ENCODE results near the gene MUC13. TPM values are rescaled to one million over a fixed set of nuclear protein-coding genes. Genes with fewer than 3 reads are reported as not detected.
A peak's percentile ranks its signal among the peaks of the same experiment; 100 is the strongest.

Gene MUC13
- total RNA-seq, 2 donors from 2014 or later, result 0.49 TPM; not detected in 1

GRCh38 chr3:124878561-124879336 lies 55.8 kb downstream of the MUC13 start:
- peaks cover 69 to 96% of the 10 kb centered on the region in 2 donors for H3K4me1 ChIP-seq (ENCODE audit: control insufficient read depth in 1 of 2, low read depth in 2 of 2)
- ATAC-seq (ENCODE audit: insufficient number of reproducible peaks, low FRiP score, low read depth), result peak; percentile 83

DNA sequence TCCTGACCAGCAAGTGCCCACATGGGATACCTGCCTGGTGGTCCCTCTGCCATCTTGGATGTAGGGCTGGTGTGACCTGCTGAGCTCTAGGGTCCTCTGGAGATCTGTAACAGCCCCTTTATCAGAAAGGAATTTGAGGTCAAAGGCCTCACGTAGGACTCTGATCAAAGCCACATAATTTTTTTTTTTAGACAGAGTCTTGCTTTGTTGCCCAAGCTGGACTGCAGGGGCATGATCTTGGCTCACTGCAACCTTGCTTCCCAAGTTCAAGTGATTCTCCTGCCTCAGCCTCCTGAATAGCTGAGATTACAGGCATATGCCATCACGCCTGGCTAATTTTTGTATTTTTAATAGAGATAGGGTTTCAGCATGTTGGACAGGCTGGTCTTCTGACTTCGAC lies 56.9 kb downstream of the MUC13 start:
- no peak for DNase-seq (ENCODE audit: low spot score)
- Histone ChIP-seq H3K36me3 (peaks cover under 1% of the 10 kb centered on the region), H3K9me3 (no peaks in the 10 kb centered on the region), H3K4me1 (ENCODE audit: control insufficient read depth in 1 of 2, low read depth in 2 of 2) (peaks cover 60 to 95% of the 10 kb centered on the region in 2 donors), H3K27ac (peak overlapping the region; percentile 91 to 92), H3K4me3 (no peak overlapping the region), H3K27me3 (replicated peaks; ENCODE audit: insufficient read depth) (no peaks in the 10 kb centered on the region)
- TF ChIP-seq, protein P1, sequence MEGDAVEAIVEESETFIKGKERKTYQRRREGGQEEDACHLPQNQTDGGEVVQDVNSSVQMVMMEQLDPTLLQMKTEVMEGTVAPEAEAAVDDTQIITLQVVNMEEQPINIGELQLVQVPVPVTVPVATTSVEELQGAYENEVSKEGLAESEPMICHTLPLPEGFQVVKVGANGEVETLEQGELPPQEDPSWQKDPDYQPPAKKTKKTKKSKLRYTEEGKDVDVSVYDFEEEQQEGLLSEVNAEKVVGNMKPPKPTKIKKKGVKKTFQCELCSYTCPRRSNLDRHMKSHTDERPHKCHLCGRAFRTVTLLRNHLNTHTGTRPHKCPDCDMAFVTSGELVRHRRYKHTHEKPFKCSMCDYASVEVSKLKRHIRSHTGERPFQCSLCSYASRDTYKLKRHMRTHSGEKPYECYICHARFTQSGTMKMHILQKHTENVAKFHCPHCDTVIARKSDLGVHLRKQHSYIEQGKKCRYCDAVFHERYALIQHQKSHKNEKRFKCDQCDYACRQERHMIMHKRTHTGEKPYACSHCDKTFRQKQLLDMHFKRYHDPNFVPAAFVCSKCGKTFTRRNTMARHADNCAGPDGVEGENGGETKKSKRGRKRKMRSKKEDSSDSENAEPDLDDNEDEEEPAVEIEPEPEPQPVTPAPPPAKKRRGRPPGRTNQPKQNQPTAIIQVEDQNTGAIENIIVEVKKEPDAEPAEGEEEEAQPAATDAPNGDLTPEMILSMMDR (IDR thresholded peaks at IDR 0.05), result no peak
- ATAC-seq (ENCODE audit: insufficient number of reproducible peaks, low FRiP score, low read depth), result no peak

More at GRCh38 chr3:124878561-124879336, 55.8 kb downstream of the MUC13 start:
- Histone ChIP-seq H3K9me3 (no peaks in the 10 kb centered on the region), H3K4me3 (peak overlapping the region; percentile 37), H3K27me3 (replicated peaks; ENCODE audit: insufficient read depth) (no peaks in the 10 kb centered on the region), H3K27ac (peak overlapping the region; percentile 91 to 92), H3K36me3 (no peaks in the 10 kb centered on the region)
- TF ChIP-seq, protein P1 (IDR thresholded peaks at IDR 0.05), result no peak
- peak; percentile 57 for DNase-seq (ENCODE audit: low spot score)

DNA sequence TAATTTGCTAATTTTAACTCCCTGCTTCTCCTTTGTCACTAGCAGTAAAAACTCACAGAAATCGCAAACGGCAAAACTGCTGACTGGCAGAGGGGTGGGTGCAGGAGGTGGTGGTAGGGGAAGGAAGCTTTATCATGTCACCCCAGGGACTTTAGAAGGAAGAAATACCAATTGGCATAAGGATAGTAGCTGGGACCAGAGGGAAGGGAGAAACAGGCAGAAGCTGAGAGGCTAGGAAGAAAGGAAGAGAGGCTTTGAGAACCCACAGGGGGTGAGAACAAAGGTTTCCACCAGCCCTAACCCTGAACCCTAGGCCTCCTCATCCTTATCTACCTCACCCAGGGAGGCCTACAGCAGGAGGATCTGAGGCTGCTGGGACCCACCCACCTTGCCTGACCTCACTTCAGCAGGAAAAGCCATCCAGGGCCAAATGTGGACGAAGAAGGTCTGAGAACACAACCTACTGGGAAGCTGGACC lies 58.1 kb downstream of the MUC13 start:
- Histone ChIP-seq H3K4me3 (peak overlapping the region; percentile 23), H3K36me3 (peaks cover 11% of the 10 kb centered on the region), H3K9me3 (no peaks in the 10 kb centered on the region), H3K4me1 (ENCODE audit: control insufficient read depth in 1 of 2, low read depth in 2 of 2) (peaks cover 53 to 85% of the 10 kb centered on the region in 2 donors), H3K27me3 (replicated peaks; ENCODE audit: insufficient read depth) (no peaks in the 10 kb centered on the region), H3K27ac (peak overlapping the region; percentile 91 to 92)
- TF ChIP-seq, protein P1 (IDR thresholded peaks at IDR 0.05), result no peak
- ATAC-seq (ENCODE audit: insufficient number of reproducible peaks, low FRiP score, low read depth) (no peak), DNase-seq (ENCODE audit: low spot score) (no peak)

- Histone ChIP-seq H3K36me3 (peaks cover 19% of the 10 kb centered on the region), H3K4me1 (ENCODE audit: control insufficient read depth in 1 of 2, low read depth in 2 of 2) (peaks cover 34 to 75% of the 10 kb centered on the region in 2 donors), H3K27me3 (replicated peaks; ENCODE audit: insufficient read depth) (no peaks in the 10 kb centered on the region), H3K27ac (peak overlapping the region; percentile 10 to 32), H3K4me3 (no peak overlapping the region), H3K9me3 (no peaks in the 10 kb centered on the region)
- no peak for DNase-seq (ENCODE audit: low spot score)
- ATAC-seq (ENCODE audit: insufficient number of reproducible peaks, low FRiP score, low read depth), result no peak
- TF ChIP-seq, protein P1 (IDR thresholded peaks at IDR 0.05), result no peak
Observed at GRCh38 chr3:124873226-124873625, 61.3 kb downstream of the MUC13 start.

- Histone ChIP-seq H3K27ac (peak overlapping the region in 1 of 2 donors; percentile 42), H3K36me3 (peaks cover 21% of the 10 kb centered on the region)
- ATAC-seq (ENCODE audit: insufficient number of reproducible peaks, low FRiP score, low read depth), result no peak
Observed at GRCh38 chr3:124867511-124867910, 67.0 kb downstream of the MUC13 start.

More at GRCh38 chr3:124867511-124867910, 67.0 kb downstream of the MUC13 start:
- DNase-seq (ENCODE audit: low spot score), result no peak
- Histone ChIP-seq H3K4me3 (no peak overlapping the region), H3K9me3 (no peaks in the 10 kb centered on the region), H3K4me1 (ENCODE audit: control insufficient read depth in 1 of 2, low read depth in 2 of 2) (peaks cover 0 to 68% of the 10 kb centered on the region in 2 donors), H3K27me3 (replicated peaks; ENCODE audit: insufficient read depth) (no peaks in the 10 kb centered on the region)
- TF ChIP-seq, protein P1 (IDR thresholded peaks at IDR 0.05), result no peak
